ENCODE results near the gene MED22.
A peak's percentile ranks its signal among the peaks of the same experiment; 100 is the strongest.
"Not testable (repeated sequence)": the region's sequence is repeated elsewhere in the genome, so short reads cannot be mapped to it uniquely, and the experiment has no call there.

The MED22 gene

DNA sequence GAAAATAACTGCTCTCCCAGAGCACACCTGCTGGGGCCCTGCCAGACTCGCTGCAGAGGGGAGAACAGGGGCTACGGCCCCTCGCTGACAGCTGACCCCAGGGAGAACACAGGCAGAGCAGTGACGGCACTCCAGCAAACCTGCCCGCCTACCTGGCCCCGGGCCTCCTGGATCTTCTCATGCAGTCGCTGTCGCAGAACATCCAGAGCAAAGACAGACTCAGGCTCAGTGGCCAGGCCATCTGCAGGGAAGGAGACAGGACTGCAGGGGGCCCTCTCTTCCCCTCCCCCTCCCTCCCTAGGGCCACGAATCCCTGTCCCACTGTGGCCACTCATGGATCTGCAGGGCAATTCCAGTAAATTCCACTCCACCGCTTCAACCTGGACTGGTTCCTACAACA lies 14.4 kb downstream of the MED22 start:
- no peak for DNase-seq (ENCODE audit: insufficient read length, low spot score)
- TF ChIP-seq, protein P1, sequence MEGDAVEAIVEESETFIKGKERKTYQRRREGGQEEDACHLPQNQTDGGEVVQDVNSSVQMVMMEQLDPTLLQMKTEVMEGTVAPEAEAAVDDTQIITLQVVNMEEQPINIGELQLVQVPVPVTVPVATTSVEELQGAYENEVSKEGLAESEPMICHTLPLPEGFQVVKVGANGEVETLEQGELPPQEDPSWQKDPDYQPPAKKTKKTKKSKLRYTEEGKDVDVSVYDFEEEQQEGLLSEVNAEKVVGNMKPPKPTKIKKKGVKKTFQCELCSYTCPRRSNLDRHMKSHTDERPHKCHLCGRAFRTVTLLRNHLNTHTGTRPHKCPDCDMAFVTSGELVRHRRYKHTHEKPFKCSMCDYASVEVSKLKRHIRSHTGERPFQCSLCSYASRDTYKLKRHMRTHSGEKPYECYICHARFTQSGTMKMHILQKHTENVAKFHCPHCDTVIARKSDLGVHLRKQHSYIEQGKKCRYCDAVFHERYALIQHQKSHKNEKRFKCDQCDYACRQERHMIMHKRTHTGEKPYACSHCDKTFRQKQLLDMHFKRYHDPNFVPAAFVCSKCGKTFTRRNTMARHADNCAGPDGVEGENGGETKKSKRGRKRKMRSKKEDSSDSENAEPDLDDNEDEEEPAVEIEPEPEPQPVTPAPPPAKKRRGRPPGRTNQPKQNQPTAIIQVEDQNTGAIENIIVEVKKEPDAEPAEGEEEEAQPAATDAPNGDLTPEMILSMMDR (IDR thresholded peaks at IDR 0.05; ENCODE audit: insufficient read depth, missing control alignments) = no peak
- no peak for FAIRE-seq

DNA sequence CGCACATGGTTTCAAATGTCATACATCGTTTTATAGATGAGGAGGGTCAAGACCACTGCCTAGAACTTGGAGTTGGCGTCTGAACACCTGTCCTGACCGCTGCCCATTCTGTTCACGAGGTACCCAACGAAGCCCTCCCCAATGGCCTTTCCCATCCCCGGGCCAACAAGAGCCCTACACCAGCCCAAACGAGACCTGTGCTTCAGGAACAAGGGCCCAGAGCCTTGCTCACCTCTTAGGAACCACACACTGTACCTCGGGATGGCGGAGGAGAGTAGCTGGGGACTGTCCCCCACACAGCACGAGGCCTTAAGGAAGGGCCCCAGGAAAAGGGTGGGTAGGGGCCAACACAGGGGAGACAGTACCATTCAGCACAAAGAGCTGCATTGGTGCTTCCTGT lies 14.9 kb downstream of the MED22 start:
- no peak for FAIRE-seq
- TF ChIP-seq, protein P1 (IDR thresholded peaks at IDR 0.05; ENCODE audit: insufficient read depth, missing control alignments) = no peak
- no peak for DNase-seq (ENCODE audit: insufficient read length, low spot score)

DNA sequence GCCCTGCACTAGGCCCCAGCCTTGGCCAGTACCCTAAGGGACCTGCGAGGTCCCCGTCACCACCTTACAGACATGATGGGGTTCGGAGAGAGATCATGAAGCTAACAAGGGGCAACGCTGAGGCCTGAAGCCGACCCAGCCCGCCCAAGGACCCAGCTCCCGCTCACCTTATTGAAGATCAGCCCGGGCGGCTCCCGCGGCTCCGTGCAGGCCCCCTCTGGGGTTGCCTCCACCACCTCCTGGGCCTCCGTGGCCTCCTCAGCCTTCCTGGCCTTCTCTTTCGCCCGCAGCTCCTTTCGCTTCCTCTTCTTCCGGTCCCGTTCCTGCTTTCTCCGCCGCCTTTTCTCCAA lies 15.6 kb downstream of the MED22 start:
- FAIRE-seq (no peak), DNase-seq (ENCODE audit: insufficient read length, low spot score) (no peak)
- TF ChIP-seq, protein P1 (IDR thresholded peaks at IDR 0.05; ENCODE audit: insufficient read depth, missing control alignments) = no peak

DNA sequence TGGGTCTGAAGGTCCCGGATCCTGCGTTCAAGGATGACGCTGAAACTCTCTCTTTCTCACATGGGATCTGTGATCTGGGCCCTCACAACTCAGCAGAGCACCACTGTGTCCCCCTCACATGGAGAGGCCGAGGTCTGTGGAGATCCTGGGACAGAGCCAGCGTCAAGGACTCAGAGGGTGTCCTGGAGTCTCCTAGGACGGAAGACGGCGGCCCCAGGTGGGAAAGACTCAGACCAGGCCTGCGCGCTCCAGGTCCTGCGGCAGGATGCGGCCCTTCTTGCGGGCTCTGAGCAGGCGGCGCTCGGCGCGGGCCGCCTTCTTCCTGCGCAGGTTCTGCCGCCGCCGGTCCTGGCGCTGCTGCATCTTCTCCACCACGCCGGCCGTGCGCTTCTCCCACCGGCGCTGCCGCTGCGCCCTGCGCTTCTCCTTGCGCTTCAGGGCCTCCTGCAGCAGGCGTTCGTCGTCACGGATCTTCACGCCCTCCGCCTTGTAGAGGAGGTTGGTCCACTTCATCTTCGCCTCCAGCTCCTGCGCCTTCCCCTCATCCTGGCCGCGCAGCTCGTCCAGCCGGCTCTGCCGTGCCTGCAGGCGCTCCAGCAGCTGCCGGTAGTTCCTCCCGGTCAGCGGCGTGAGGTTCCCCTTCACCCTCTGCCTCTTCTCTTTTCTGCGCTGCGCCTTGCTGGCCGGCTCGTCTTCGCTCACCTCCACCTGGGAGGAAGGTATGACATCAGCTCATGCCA lies 16.1 kb downstream of the MED22 start:
- TF ChIP-seq, protein P1 (IDR thresholded peaks at IDR 0.05; ENCODE audit: insufficient read depth, missing control alignments) = no peak
- no peak for DNase-seq (ENCODE audit: insufficient read length, low spot score)
- no peak for FAIRE-seq

DNA sequence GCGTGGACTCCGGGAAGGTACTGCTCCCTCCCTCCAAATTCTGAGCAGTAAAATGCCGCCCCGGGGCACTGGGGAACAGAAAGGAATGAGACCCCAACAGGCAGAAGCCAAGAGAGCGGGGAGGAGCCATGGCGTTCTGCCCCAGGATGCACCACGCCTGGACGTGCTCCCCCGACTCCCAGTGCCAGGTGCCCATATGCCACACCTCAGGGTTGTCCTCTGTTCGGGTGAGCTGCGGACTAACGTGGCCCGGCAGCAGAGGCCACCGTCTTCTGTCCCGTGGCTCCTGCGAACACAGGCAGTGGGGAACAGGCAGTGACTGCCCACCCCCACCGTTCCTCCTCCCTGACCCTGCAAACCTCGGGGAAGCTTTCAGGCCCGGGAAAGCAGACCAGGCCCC lies 16.7 kb downstream of the MED22 start:
- FAIRE-seq = no peak
- DNase-seq (ENCODE audit: insufficient read length, low spot score) = no peak
- TF ChIP-seq, protein P1 (IDR thresholded peaks at IDR 0.05; ENCODE audit: insufficient read depth, missing control alignments) = no peak

DNA sequence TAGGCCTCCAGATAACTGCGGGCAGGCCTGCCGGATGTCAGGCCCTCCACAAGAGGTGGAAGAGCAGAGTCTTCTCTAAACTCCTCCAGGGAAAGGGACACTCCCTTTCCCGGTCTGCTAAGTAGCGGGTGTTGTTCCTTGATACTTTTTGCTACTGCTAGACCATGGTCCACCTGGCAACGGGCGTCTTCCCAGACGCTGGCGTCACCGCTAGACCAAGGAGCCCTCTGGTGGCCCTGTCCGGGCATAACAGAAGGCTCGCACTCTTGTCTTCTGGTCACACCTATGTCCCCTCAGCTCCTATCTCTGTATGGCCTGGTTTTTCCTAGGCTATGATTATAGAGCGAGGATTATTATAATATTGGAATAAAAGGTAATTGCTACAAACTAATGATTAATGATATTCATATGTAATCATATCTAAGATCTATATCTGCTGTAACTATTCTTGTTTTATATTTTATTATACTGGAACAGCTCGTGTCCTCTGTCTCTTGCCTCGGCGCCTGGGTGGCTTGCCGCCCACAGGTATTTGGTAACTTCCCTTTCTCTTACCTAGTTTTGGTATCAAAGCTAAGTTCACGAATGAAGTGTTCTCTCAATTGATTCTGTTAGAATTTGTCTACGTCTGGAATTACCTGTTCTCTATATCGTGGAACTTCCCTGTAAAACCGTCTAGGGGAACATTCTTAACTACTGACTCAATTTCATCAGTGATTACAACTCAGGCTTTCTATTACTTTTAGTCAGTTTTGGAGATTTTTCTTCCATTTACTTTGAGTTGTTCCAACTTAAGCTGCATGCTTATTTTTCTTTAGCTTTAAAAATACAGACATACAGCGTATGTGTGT lies 18.4 kb downstream of the MED22 start:
- TF ChIP-seq, protein P1 (IDR thresholded peaks at IDR 0.05; ENCODE audit: insufficient read depth, missing control alignments) = peak; percentile 38
- DNase-seq (ENCODE audit: insufficient read length, low spot score); FAIRE-seq: not testable (repeated sequence)
